22Rv1 (cell line): Measurements from ENCODE around the gene MX2.

Experiments used
- CTCF ChIP-seq: fragments of 450-650 bp; IDR thresholded peaks from 2 replicates; pipeline ENCODE4 v1.5.1; 2017; ENCODE audit warnings: mild to moderate bottlenecking
- ZFX ChIP-seq: fragments of 450-650 bp; IDR thresholded peaks from 2 replicates; pipeline ENCODE4 v1.6.1; 2017; ENCODE audit warnings: antibody characterized with exemption, borderline replicate concordance

DNA sequence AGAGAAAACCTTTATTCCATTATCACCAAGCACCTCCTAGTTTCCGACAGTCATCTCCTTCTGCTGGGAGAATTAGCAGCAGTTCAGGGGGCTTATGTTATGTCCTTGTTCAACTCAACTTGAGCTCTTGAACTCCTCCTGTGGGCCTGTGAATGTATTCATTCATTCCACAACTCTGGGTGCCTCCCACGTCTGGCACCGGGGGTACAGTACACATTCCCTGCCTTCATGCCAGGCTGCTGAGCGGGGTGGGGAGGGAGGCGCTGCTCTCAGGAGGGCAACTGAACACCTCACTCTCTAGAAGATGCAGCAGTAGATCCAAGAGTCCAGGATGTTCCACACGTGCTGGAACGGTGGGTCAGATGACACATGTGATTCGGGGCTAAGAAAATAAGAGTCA lies 4.3 kb upstream of the MX2 start:
- TF ChIP-seq CTCF = no peak
- TF ChIP-seq ZFX = no peak
